ENCODE results near the gene IL19. TPM values are rescaled to one million over a fixed set of nuclear protein-coding genes. Genes with fewer than 3 reads are reported as not detected.
A peak's percentile ranks its signal among the peaks of the same experiment; 100 is the strongest.

The IL19 gene
- total and polyA plus RNA-seq, 8 donors = not detected

DNA sequence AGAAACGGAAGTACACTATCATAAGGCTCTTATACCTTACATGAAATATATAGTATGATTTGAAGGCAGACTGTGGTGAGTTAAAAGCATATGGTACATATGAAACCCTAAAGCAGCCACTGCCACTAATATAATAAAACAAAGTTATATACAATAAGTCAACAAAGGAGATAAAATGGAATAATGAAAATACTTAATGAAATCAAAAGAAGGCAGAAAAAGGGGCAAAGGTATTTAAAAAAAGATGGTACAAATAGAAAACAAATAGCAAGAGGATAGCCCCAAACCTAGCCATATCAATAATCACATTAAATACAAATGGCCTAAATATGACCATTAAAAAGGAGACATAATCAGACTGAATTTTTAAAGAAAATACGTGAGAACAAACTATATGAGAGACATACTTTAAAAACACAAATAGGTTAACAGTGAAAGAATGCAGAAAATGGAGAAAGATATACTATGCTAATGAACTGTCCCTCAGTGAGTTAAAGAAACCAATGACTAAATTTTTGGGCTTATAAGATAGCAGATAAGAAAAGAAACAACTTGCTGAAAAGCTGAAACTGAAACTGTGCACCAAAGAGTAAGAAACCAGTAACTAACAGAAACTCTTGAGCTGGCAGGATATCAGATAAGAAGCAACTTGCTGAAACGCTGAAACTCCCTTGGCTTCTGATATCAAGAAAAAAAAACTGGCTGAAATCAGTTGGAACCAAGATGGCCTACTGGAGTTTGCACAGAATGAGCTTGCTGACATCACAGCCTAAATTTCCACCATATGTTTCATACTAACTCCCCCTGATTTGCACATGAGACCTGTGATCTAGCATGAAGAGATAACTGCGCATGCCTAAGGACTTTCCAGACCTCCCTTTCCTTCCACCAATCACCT, 46.1 kb downstream of the IL19 start:
- TF ChIP-seq, protein P1, sequence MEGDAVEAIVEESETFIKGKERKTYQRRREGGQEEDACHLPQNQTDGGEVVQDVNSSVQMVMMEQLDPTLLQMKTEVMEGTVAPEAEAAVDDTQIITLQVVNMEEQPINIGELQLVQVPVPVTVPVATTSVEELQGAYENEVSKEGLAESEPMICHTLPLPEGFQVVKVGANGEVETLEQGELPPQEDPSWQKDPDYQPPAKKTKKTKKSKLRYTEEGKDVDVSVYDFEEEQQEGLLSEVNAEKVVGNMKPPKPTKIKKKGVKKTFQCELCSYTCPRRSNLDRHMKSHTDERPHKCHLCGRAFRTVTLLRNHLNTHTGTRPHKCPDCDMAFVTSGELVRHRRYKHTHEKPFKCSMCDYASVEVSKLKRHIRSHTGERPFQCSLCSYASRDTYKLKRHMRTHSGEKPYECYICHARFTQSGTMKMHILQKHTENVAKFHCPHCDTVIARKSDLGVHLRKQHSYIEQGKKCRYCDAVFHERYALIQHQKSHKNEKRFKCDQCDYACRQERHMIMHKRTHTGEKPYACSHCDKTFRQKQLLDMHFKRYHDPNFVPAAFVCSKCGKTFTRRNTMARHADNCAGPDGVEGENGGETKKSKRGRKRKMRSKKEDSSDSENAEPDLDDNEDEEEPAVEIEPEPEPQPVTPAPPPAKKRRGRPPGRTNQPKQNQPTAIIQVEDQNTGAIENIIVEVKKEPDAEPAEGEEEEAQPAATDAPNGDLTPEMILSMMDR (IDR thresholded peaks at IDR 0.05) = no peak
- Histone ChIP-seq H3K27ac (peak overlapping the region in 2 of 4 donors; percentile 2 to 20), H3K4me1 (peaks cover 0 to 3% (median 0%) of the 10 kb centered on the region in 3 donors), H3K36me3 (no peaks in the 10 kb centered on the region), H3K9me3 (no peaks in the 10 kb centered on the region), H3K4me3 (no peak overlapping the region), H3K27me3 (no peaks in the 10 kb centered on the region)
- peak in 3 of 4 donors; percentile 41 to 60 (median 52) for ATAC-seq
- no peak for FAIRE-seq
- intact Hi-C loops (cut with DNase I) = no loop called here
- WGBS, 2 donors = 63 to 70% methylated on average over 4 of the region's 4 CpGs
- no peak for DNase-seq

DNA sequence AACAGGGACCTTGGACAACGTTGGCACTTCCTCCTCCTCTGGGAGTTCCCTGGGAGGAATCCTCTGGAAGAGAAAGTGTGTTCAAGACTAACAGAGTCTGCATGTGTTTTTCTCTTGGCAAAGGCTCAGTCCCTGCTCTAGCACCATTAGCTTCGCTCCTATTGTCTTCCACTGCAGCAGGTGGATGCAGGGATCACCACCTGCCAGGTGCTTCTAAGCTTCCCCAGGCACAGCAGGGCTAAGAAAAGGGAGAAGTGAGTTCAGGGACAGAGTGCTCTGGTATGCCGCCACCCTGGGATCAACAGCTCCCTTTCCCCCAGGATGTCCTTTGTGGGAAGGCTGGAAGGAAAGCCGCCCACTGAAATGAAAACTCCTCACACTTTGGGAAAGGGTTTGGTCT, 50.9 kb downstream of the IL19 start:
- no peak for ATAC-seq
- H3K36me3 ChIP-seq = no peaks in the 10 kb centered on the region
- DNase-seq = no peak
- peaks cover 0 to 3% (median 0%) of the 10 kb centered on the region in 3 donors for H3K4me1 ChIP-seq
- no peak overlapping the region for H3K4me3 ChIP-seq
- intact Hi-C loops (cut with DNase I) = no loop called here
- WGBS, 2 donors = 73 to 75% methylated on average over 4 of the region's 4 CpGs
- TF ChIP-seq, protein P1 (IDR thresholded peaks at IDR 0.05) = no peak
- no peaks in the 10 kb centered on the region for H3K9me3 ChIP-seq
- no peak overlapping the region for H3K27ac ChIP-seq
- FAIRE-seq = no peak
- no peaks in the 10 kb centered on the region for H3K27me3 ChIP-seq

DNA sequence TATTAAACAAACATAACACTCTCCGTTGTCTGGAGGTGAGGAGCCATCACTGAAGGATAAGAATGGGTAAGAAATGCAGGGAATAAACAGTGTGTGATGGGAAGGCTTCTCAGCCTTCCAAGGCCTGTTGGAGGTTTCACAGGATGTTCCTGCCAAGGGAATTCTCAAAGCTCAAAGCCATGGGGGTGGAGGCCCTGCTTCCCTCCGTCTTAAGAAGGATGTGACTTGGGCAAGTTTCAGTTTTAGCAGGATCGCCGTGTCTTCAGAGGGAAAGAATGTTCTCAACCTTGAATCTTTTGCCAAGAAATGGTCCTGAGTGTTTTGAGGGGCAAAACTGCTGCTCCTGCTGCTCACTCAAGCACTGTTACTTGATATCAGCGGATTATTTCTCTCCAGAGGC, 53.2 kb downstream of the IL19 start:
- Histone ChIP-seq H3K27ac (no peak overlapping the region), H3K27me3 (no peaks in the 10 kb centered on the region), H3K36me3 (no peaks in the 10 kb centered on the region), H3K9me3 (no peaks in the 10 kb centered on the region), H3K4me3 (no peak overlapping the region), H3K4me1 (no peaks in the 10 kb centered on the region)
- no peak for FAIRE-seq
- ATAC-seq = no peak
- intact Hi-C loops (cut with DNase I) = no loop called here
- TF ChIP-seq, protein P1 (IDR thresholded peaks at IDR 0.05) = no peak
- WGBS, 2 donors = 75 to 86% methylated on average over 5 of the region's 5 CpGs
- no peak for DNase-seq

- no peak overlapping the region for H3K4me3 ChIP-seq
- intact Hi-C loops (cut with DNase I) = no loop called here
- H3K4me1 ChIP-seq = no peaks in the 10 kb centered on the region
- peak in 1 of 4 donors; percentile 35 for ATAC-seq
- no peak for FAIRE-seq
- H3K27me3 ChIP-seq = no peaks in the 10 kb centered on the region
- no peaks in the 10 kb centered on the region for H3K9me3 ChIP-seq
- 75 to 78% methylated on average over 3 of the region's 3 CpGs for WGBS, 2 donors
- no peaks in the 10 kb centered on the region for H3K36me3 ChIP-seq
- TF ChIP-seq, protein P1 (IDR thresholded peaks at IDR 0.05) = no peak
- H3K27ac ChIP-seq = no peak overlapping the region
- DNase-seq = no peak
Measured at GRCh38 chr1:206824331-206824730, 53.8 kb downstream of the IL19 start.

- Histone ChIP-seq H3K27ac (no peak overlapping the region), H3K36me3 (no peaks in the 10 kb centered on the region), H3K4me1 (no peaks in the 10 kb centered on the region), H3K4me3 (no peak overlapping the region), H3K27me3 (no peaks in the 10 kb centered on the region), H3K9me3 (no peaks in the 10 kb centered on the region)
- TF ChIP-seq, protein P1 (IDR thresholded peaks at IDR 0.05) = no peak
- intact Hi-C loops (cut with DNase I) = no loop called here
- ATAC-seq = no peak
- FAIRE-seq = no peak
- WGBS, 2 donors = 65 to 77% methylated on average over 4 of the region's 4 CpGs
- no peak for DNase-seq
Measured at GRCh38 chr1:206826394-206826793, 55.8 kb downstream of the IL19 start.

Data from pancreas (tissue), 10 donors.